Islet of Langerhans (tissue), 1 donor: Measurements from ENCODE around the gene C14orf93.

Experiments used
- FAIRE-seq: peaks from one replicate; lab custom pipeline; 2011; peaks lifted over from hg19 to GRCh38; lab: Jason Lieb, UNC

Gene C14orf93, protein sequence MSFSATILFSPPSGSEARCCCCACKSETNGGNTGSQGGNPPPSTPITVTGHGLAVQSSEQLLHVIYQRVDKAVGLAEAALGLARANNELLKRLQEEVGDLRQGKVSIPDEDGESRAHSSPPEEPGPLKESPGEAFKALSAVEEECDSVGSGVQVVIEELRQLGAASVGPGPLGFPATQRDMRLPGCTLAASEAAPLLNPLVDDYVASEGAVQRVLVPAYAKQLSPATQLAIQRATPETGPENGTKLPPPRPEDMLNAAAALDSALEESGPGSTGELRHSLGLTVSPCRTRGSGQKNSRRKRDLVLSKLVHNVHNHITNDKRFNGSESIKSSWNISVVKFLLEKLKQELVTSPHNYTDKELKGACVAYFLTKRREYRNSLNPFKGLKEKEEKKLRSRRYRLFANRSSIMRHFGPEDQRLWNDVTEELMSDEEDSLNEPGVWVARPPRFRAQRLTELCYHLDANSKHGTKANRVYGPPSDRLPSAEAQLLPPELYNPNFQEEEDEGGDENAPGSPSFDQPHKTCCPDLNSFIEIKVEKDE

DNA sequence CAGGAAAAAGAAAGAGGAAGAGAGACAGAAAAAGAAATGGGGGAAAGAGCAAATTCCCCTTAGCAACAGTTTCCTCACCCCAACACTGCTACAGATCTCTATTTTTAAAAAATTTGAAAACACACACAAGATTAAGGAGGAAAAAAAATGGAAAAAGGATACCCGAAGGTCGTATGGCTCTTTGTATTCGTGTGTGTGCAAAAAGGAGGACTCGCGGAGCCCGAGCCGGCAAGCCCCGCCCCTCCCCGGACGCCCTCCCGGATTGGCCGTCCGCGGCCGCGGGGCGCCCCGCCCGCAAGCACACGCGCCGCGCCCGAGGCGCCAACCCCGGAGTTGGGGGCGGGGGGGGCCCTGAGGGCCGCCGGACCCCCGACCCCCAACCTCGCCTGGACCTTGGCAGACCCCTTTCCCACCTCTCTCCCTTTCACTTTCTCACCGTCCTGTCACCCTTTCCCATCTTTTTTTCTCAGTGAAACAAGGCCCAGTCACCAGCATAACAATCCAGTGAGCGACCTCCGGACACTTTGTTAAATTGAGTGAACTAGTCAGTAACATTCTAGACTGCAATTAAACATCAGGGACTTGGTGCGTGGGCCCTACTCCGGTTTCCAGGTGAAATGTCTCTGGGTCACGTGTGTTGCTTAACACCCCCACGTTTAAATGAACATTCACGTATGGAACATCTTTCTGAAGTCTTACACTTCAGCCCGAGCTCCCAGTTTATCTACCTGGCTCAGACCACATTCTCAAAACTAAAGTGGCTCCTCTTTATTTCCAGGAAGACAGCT lies at the start of gene C14orf93:
TSS of gene C14orf93 (minus strand) at position 205 of the 788 bp plus-strand sequence. CDS start 11,120 bp downstream, outside the sequence.
- no peak for FAIRE-seq

DNA sequence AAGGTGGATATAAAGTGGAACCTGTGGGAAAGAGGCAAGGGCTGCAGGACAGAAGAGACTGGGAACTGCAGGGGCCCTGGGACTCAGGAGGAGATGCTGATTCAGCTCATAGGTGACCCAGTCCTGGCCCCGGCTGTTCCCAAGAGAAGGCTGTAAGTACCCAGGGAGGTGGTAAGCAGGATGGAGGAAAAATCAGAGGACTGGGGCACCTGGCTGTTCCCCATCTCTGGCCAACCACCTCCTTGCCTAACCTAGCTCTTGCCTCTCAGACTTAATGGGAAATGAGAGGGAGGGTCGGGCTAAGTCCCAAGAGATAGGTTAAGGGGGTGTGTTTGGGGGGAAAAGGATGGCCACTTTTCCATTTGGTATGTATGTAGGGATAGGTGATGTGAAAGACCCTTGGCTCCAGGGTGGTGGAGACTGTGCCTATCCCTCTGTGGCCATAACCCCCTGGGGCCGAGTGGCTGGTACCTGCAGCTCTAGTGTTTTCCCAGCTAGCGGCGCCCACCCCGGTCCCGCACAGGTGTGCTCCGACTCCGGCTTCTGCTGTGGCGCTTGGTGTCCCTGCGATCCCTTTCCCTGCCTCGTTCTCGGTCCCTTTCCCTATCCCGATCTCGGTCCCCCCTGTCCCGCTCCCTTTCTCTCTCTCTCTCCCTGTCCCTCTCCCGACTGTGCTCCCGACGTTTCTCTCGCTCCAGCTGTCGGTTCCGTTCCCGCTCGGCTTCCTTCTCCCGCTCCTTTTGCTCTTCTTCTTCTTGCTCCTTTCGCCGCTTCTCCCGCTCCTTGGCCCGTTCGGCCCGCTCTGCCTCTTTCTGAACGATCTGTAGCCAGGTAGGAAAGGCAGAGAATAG lies 48.9 kb upstream of the C14orf93 start:
- no peak for FAIRE-seq

DNA sequence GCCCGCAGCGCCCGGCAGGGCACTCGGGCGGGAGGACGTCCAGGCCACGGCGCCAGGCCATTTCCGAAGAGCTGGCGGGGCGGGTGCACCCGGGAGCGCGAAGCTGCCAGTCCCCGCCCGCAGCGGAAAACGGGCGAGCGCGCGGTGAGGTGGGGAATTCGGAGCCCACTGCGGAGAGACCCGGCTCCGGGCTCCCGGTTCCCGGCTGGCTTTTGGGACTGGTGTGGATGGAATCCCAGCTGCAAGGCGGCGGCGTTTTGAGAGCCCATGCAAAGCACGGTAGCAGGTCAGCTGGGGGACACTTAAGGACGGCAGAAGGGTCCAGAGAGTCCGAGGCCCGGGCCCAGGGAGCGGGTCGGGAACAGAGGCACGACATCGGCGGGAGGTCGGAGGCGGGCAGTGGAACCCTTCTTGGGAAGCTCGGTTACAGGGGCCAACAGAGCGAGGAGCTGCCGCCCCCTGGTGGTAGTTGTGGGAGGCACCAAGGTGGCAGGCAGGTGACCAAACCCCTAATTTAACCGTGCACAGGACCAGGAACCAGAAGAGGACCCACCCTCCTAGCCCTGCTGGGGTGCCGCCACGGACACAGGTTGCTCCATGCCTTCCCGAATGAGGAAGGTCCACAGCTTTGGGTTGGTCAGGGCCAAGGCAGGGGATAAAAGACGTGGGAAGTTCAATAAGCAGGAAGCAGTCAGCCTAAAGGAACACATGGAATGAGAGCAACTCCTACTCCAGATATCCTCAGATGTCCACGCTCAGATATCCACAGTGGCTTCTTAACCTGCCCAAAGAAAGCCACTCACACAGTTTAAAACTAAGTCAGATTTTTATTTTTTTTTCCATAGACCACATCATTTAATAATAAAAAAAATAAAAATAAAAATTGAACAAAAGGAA lies 48.1 kb upstream of the C14orf93 start:
- no peak for FAIRE-seq

DNA sequence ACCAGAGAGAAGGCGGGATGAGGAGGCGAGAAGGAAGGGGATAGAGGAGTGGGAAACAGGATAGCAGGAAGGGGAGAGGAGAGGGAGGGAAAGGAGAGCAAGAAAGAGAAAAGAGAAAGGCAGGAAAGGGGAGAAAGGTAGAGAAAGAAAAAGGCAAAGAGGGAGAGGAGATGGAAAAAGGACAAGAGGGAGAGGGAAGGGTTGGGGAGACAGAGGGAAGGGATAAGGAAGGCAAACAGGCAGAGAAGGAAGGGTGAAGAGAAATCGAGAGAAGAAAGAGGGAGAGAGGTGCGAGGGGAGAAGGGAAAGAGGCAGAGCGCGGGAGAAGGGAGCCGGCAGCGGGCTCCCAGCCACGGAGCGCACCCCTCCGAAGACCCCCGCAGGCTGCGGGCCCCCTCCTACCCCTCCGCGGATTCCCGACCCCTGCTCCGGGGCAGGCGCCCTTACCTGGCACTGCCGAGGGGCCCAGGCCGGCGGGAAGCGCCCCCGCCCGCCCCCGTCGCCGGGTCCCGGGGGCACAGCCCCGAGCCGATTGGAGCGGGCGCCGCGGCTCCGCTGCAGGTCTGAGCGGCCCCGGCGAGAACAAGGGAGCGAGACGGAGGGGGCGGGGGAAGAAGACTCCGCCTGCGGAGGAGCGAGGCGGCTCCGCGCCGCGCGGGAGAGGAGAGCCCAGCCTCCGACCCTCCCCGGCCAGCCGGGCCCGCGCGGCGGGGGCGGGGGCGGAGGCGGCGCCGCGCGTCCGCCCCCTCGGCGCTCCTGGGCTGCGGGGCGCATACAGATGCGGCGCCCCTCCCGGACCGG lies 47.2 kb upstream of the C14orf93 start, which contains the start of gene CDH24:
TSS of gene CDH24 (minus strand) at position 565 of the 801 bp plus-strand sequence. CDS start 1,787 bp downstream, outside the sequence.
- no peak for FAIRE-seq

DNA sequence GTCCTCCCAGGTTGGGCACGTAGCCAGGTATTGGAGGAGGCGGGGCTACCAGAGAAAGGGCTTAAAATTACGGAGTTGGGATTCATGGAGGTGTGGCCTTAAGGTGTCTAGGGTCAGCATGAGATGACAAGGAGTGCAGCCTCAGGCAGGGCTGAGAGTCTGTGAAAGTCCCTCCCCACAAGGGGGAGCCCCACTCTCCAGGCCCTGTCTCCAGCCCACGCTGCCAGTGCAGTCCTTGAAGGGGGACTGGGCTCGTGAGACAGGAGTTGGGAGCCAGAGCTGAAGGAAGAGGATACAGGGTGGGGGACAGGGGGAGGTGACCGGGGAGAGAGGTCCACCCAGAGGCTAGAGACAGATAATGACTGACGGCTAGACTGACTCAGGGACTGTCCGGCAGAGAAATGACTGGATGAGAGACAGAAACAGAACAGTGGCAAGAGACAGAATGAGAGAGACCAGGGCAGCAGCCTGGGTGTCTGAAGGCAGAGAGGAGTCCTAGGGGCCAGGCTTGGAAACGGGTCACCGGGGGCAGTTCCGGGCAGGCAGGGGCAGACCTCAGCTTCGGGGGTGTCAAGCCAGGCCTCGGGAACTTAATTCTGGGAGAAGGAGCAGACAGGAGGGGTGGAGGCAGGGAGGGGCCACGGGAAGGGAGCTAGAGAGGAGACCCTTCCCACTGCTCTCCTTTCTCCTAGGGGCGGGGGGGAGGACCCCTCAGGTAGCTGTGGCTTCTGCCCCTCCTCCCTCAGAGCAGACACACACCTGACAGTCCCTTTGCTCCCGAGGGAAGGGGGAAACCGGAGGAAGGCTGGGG lies 46.4 kb upstream of the C14orf93 start:
- FAIRE-seq, result no peak

DNA sequence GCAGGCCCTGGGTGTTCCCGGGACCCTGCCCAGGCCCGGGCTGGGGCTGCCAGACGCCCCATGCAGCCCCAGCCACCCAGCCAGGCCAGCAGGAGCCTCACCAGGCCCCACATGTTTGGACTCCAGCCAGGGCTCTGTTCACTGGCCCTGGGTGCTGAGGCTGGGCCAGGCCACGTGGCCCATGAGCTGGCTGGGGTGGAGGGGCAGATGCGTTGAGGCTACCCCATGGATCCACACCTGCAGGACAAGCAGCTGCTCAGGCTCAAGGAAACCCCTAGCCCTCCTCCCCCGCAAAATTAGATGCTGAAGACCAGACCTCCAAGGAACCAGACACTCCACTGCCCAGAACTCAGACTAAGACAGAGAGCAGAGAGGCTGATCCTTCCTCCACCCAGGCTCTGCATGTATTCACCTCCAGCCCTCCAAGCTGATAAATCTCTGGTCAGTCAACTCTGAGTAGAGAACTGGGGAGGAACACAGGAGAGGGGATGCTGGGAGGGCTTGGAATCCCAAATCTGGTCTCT lies 45.7 kb upstream of the C14orf93 start:
- no peak for FAIRE-seq

DNA sequence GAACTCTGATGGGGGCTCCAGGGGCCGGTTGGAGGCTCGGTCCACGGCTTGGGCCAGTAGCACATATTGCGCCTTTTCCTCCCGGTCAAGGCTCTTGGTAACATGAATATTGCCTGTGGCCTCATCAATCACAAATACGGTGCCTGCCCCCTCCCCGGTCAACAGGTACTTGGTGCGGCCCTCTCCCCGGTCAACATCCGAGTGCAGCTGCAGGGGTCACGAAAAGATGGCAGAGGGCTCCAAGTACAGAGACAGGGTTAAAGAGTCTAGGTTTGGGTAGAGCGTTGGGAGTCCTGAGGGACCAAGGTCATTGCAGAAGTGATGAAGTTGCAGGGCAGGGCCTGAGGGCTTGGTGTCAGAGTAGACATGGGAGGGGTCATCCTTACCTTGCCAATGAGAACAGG lies 45.2 kb upstream of the C14orf93 start:
- no peak for FAIRE-seq

DNA sequence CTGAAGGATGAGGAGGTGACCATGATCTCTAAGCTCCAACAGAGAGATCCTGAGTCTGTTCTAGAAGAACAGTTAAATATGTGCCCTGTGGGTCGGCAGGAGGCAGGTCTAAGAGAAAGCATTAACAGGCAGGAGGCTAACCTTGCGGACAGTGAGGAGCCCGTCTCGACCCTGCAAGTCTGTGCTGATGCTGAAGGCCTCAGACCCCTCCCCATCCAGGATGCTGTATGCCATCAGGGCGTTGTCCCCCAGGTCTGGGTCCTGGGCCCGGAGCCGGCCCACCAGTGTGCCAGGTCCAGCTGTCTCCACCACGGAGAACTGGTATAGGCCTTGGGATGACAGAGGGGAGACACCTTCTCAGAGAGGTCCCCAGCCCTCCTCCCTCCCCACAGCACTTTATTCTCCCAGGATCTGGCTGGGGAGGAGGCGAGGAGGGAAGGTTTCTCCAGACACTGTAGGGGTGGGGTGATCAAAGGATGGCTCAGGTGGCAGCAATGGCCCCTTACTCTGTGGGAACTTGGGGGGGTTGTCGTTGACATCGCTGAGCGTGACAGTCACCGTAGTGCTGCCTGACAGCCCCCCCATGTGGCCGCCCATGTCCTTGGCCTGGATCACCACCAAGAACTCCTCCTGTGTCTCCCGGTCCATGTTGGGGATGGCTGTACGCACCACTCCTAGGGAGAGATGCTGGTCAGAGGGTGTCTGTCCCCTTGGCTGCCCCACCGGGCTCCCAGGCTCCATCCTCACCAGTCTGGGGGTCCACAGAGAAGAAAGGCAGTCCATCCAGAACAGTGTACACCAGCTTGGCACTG lies 44.3 kb upstream of the C14orf93 start:
- no peak for FAIRE-seq

DNA sequence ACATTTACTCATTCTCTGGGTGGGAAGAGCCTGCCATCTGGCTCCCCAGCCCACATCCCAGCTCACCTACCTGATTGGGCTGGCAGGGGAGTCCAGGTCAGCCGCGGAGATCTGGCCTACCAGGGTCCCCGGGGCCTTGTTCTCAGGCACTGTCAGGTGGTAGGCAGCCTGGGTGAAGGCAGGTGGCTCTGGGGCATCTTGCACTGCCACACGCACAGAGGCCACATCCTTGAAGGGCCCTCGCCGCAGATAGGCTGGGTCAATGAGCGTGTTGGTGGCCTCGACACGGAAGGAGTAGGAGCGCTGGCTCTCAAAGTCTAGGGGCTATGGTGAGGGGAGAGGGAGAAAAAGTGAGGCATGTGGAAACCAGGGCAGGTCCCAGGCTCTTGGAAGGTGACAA lies 43.5 kb upstream of the C14orf93 start:
- no peak for FAIRE-seq

DNA sequence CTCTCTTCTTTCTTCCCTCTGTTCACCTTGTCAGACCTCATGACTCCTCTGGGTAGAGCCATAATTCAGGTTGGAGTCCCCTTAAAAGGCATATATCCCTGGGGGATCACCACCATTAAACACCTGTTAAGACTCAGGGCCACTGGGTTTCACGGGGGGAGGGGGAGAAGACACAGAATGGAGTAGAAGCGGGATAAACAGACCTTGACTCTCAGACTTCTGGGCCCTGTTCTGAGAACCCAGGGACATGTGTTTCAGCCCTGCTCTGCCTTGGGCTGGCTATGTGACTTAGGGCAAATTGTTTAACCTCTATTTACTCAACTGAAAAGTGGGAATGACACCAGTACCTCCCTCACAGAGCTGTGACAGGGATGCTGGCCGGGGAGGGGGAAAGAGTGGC lies 42.7 kb upstream of the C14orf93 start:
- FAIRE-seq, result no peak

DNA sequence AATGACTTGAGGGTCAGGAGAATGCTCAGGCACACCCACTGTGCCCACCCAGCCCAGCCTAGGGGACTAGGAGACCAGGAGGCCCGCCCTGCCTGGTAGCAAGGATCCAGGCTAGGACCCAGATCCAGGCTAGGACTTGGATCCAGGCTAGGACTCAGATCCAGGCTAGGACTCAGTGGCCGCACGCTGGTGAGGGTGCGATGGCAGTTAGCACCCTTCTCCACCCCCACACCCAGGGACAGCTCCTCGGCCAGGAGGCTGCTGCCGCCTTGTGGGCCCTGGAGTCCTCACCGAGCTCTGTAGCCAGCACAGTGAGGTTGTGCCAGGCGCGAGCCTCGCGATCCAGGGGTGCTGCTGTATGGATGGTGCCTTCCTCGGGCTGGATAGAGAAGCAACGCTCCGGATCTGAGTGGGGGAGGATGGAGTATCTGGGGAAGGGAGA lies 42.3 kb upstream of the C14orf93 start:
- no peak for FAIRE-seq

DNA sequence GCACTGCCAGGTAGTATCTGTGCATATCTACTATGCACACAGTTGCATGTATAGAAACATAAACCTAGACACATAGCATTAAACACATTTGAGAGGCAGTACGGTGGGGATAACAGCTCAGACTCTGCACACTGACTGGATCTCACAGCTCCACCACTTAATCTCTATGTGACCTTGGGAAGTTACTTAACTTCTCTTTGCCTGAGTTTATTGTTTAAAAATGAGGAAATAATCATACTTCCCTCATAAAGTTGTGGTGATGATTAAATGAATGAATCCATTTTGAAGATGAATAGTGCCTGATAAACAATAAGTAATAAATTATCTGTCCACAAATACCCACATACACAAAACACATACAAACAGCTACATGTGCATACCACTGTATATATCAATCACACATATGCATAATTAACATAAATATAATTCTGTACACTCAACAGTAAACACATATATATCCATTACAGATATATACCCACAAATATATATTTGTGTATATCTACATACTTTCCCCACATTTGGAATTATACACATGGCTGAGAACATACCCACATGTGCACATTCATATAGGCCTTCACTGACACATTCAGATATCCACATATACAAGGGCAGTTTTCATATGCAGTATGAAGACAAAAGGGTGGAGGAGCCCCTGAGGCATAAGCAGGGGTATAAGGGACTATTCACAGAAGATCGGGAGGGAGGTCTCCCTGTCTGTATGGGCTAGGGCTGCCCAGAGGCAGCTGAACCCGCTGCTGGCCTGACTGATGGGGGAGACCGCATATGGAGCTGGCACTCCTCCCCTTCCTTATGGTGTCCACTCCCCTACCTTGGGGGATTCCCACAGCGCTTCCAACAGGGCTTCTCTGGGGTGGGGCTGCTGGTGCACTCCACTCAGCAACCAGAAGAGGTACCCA lies 41.5 kb upstream of the C14orf93 start:
- FAIRE-seq, result no peak

DNA sequence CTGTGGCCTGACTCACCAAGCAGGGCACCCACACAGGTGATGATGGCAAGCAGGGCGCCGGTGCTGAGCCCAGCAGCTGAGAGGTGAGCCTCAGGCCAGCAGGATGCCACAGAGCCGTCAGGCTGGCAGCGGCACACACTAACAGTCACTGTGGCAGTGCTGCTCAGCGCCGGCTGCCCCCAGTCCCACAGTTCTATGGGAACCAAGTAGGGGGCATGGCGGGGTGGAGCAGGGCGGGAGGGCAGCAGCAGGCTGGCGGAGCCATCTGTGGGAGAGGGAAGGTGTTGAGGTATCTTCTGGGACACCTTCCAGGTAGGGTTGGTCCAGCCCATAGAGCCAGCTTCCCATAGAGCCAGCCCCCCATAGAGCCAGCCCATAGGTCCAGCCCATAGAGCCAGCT lies 39.1 kb upstream of the C14orf93 start:
- FAIRE-seq, result no peak

DNA sequence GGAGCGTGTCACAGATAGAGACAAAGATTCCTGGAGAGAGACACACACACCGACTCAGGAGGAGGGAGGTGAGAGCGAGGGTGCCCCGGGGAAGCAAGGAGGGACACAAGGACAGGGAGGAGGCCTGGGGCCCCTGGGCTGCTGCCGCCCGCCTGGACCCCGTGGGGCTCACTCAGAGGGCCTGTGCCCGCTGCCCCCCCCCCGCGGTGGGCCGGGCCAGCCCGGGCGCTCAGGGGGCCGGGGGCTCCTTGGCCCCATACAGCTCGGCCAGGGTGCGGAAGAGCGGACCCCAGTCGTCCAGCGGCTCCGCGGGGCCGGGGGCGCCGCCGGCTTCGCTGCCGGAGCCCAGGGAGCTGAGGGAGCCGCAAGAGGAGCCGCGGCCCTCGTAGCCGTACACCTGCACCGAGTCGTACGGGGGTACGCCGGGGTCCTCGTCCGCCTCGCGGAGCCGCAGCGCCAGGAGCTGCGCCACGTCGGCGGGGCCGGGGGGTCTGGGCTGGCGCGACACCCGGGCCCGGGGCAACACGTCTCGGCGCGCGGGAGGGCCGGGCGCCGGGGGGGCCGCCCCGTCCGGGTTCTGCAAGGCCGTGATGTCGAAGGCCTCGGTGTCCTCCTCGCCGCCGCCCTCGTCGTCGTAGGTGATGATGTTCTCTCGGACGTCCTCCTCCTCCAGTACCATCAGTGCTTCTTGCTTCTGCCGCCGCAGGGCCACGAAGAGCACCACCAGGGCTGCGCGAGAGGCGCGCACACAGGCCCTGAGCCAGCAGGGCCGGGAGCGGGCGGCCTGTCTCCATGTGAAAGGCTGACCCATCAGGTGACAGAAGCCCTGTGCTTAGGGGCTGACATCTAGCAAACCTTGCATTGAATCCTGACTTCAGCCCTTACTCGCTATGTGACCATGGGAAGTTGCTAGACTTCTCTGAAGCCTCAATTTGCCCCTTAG lies 38.1 kb upstream of the C14orf93 start:
- no peak for FAIRE-seq

DNA sequence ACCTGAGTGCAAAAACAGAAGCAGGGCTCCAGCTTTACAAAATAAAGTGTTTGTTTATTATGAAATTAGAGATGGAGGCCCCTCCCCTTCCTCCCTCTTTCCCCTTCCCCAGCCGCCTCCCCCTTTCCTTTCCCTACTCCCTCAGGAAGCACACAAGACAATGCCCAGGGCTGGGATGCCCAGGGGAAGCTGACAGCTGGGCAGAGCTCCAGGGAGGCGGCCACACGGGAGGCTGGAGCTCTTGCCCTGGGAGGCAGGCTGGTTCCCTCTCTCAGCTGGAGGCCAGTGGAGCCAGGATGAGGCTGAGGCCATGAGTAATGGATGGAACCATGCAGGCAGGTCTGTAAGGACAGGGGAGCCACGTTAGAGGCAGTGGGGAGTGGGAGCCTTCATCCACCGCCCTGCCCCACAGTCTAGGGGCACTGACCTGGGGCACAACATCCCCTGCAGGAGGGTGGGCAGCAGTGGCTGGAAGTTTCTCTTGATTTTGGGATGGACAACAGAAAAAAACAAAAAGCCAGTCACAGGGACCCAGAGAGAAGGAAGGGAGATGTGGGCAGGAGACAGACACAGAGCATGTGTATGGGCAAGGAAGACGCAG lies 37.2 kb upstream of the C14orf93 start:
- no peak for FAIRE-seq
